ENCODE data around the gene MTHFD2L.

- TF ChIP-seq EZH2 (IDR thresholded peaks at IDR 0.05; ENCODE audit: low read length, unreplicated experiment) (no peak), CTCF (conservative IDR thresholded peaks at IDR 0.05; ENCODE audit: low read depth, low read length) (no peak)
These were observed 134.4 kb downstream of the MTHFD2L start for GRCh38 chr4:74292111-74292870.

Measured in PC-3 (cell line).